GM12878 (cell line): ENCODE data around the gene C19orf18.

Experiments
- EP300 ChIP-seq, 2 experiments: fragments of 150-350 bp in 1 of 2; IDR thresholded peaks; 2 replicates each; pipeline ENCODE4 v1.6.1; 2011 to 2012; ENCODE audit warnings: low read depth in 2 of 2, low read length in 2 of 2, borderline replicate concordance in 1 of 2, improper control_type of control experiment in 1 of 2, inconsistent platforms in 1 of 2; ENCODE audit not compliant: control insufficient read depth in 1 of 2
- FOXM1 ChIP-seq: IDR thresholded peaks from 2 replicates; pipeline ENCODE4 v1.6.1; 2012; ENCODE audit warnings: low read depth, mild to moderate bottlenecking, inconsistent platforms, low read length, moderate library complexity
- HDAC2 ChIP-seq: fragments of 200-600 bp; sonication (generic); IDR thresholded peaks from 2 replicates; pipeline ENCODE4 v1.6.1; 2017
- JUNB ChIP-seq: IDR thresholded peaks from 2 replicates; pipeline ENCODE4 v1.6.1; 2016; ENCODE audit warnings: antibody characterized with exemption, mild to moderate bottlenecking
- POLR2AphosphoS5 ChIP-seq: IDR thresholded peaks from 2 replicates; pipeline ENCODE4 v1.6.1; 2011; ENCODE audit warnings: mild to moderate bottlenecking, low read length, inconsistent platforms
- RAD51 ChIP-seq: fragments of 450-650 bp; IDR thresholded peaks from 2 replicates; pipeline ENCODE4 v1.6.1; 2016; ENCODE audit warnings: moderate library complexity, mild to moderate bottlenecking, inconsistent platforms
- RELA ChIP-seq: fragments of 450-650 bp; IDR thresholded peaks from 2 replicates; pipeline ENCODE4 v1.8.0; 2014; ENCODE audit warnings: borderline replicate concordance; ENCODE audit not compliant: partially characterized antibody
- SIN3A ChIP-seq: IDR thresholded peaks from 2 replicates; pipeline ENCODE4 v1.6.1; 2012; ENCODE audit warnings: low read depth, low read length, improper control_type of control experiment
- SUZ12 ChIP-seq: fragments of 200-600 bp; sonication (generic); IDR thresholded peaks from one replicate; pipeline ENCODE4 v1.6.1; 2018; ENCODE audit warnings: antibody characterized with exemption, mild to moderate bottlenecking; ENCODE audit not compliant: unreplicated experiment
- TBL1XR1 ChIP-seq: IDR thresholded peaks from 2 replicates; pipeline ENCODE4 v1.6.1; 2012; ENCODE audit warnings: low read depth, low read length, improper control_type of control experiment
- ZNF622 ChIP-seq: fragments of 450-650 bp; IDR thresholded peaks from 2 replicates; pipeline ENCODE4 v1.6.1; 2017; ENCODE audit warnings: mild to moderate bottlenecking, inconsistent platforms
- TF ChIP-seq, protein P1 (sequence below), 3 experiments: IDR thresholded peaks in 2 of 3; conservative IDR thresholded peaks in 1 of 3; 2 replicates each; pipeline ENCODE4 v1.5.1; 2011; ENCODE audit warnings: low read depth in 3 of 3, low read length in 3 of 3, mild to moderate bottlenecking in 3 of 3, control low read depth in 2 of 3, moderate library complexity in 2 of 3, inconsistent platforms in 1 of 3, mixed read lengths in 1 of 3; ENCODE audit not compliant: control insufficient read depth in 2 of 3, insufficient read depth in 1 of 3; ENCODE audit errors: extremely low read depth in 1 of 3
- TF ChIP-seq, protein P2 (sequence below): fragments of 450-650 bp; formaldehyde crosslinking; IDR thresholded peaks from 2 replicates; pipeline ENCODE4 v1.4.0; 2022; ENCODE audit warnings: mild to moderate bottlenecking, moderate library complexity

DNA sequence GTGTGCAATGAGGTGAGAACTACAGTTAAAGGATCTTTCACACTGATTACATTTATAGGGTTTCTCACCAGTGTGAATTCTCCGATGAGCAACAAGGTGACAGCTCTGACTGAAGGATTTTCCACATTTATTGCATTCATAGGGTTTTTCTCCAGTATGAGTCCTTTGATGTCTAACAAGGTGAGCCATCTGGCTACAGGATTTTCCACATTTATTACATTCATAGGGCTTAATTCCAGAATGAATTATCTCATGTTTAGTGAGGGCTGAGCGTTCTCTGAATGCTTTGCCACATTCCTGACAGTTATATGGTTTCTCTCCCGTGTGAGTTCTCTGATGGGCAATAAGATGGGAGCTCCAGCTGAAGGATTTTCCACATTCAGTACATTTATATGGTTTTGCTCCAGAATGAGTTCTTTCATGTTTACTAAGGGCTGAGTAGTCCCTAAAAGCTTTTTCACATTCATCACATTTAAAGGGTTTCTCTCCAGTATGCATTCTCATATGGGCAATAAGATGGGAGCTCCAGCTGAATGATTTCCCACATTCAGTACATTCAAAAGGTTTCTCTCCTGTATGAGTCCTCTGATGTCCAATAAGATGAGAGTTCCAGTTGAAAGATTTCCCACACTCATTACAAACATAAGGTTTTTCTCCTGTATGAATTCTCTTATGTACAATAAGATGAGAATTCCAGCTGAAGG lies 4.4 kb upstream of the C19orf18 start:
- TF ChIP-seq RAD51: no peak
- no peak for TF ChIP-seq ZNF622
- no peak for TF ChIP-seq JUNB
- no peak for TF ChIP-seq POLR2AphosphoS5
- TF ChIP-seq TBL1XR1: no peak
- TF ChIP-seq EP300 (IDR thresholded peaks at IDR 0.05; ENCODE audit: borderline replicate concordance in 1 of 2, control insufficient read depth in 1 of 2, low read depth in 2 of 2, low read length in 2 of 2): no peak
- no peak for TF ChIP-seq FOXM1
- no peak for TF ChIP-seq HDAC2
- TF ChIP-seq, protein P1, sequence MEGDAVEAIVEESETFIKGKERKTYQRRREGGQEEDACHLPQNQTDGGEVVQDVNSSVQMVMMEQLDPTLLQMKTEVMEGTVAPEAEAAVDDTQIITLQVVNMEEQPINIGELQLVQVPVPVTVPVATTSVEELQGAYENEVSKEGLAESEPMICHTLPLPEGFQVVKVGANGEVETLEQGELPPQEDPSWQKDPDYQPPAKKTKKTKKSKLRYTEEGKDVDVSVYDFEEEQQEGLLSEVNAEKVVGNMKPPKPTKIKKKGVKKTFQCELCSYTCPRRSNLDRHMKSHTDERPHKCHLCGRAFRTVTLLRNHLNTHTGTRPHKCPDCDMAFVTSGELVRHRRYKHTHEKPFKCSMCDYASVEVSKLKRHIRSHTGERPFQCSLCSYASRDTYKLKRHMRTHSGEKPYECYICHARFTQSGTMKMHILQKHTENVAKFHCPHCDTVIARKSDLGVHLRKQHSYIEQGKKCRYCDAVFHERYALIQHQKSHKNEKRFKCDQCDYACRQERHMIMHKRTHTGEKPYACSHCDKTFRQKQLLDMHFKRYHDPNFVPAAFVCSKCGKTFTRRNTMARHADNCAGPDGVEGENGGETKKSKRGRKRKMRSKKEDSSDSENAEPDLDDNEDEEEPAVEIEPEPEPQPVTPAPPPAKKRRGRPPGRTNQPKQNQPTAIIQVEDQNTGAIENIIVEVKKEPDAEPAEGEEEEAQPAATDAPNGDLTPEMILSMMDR (IDR thresholded peaks at IDR 0.05 in 2 of 3, conservative IDR thresholded peaks at IDR 0.05 in 1 of 3; ENCODE audit: control insufficient read depth in 2 of 3, extremely low read depth in 1 of 3, insufficient read depth in 1 of 3, low read depth in 3 of 3, low read length in 3 of 3): no peak
- no peak for TF ChIP-seq RELA
- TF ChIP-seq SUZ12: no peak
- no peak for TF ChIP-seq SIN3A
- TF ChIP-seq, protein P2, sequence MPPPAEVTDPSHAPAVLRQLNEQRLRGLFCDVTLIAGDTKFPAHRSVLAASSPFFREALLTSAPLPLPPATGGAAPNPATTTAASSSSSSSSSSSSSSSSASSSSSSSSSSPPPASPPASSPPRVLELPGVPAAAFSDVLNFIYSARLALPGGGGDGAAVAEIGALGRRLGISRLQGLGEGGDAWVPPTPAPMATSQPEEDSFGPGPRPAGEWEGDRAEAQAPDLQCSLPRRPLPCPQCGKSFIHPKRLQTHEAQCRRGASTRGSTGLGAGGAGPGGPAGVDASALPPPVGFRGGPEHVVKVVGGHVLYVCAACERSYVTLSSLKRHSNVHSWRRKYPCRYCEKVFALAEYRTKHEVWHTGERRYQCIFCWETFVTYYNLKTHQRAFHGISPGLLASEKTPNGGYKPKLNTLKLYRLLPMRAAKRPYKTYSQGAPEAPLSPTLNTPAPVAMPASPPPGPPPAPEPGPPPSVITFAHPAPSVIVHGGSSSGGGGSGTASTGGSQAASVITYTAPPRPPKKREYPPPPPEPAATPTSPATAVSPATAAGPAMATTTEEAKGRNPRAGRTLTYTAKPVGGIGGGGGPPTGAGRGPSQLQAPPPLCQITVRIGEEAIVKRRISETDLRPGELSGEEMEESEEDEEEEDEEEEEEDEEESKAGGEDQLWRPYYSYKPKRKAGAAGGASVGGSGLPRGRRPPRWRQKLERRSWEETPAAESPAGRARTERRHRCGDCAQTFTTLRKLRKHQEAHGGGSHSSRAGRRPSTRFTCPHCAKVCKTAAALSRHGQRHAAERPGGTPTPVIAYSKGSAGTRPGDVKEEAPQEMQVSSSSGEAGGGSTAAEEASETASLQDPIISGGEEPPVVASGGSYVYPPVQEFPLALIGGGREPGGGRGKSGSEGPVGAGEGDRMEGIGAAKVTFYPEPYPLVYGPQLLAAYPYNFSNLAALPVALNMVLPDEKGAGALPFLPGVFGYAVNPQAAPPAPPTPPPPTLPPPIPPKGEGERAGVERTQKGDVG (CRISPR knock-in tag): no peak
